Neutrophil (primary cell): ENCODE data around the gene SMARCAL1.
A peak's percentile ranks its signal among the peaks of the same experiment; 100 is the strongest.

ENCODE experiments used
- H3K27ac ChIP-seq: fragments of 200-600 bp; sonication (generic); 2 replicates; pipeline ENCODE4 v1.5.1; 2016; ENCODE audit warnings: mild to moderate bottlenecking, moderate library complexity
- H3K27me3 ChIP-seq: fragments of 200-600 bp; sonication (generic); 2 replicates; pipeline ENCODE4 v1.6.0; 2016; ENCODE audit warnings: mild to moderate bottlenecking
- H3K36me3 ChIP-seq: fragments of 200-600 bp; sonication (generic); 2 replicates; pipeline ENCODE4 v1.5.1; 2017
- H3K4me1 ChIP-seq, 2 experiments: fragments of 200-600 bp in 1 of 2; sonication (generic) in 1 of 2; 1 replicate in 1 of 2; 2 replicates in 1 of 2; pipeline versions ENCODE4 v1.5.1 to v1.6.1; 2013 to 2016; ENCODE audit warnings: low read depth in 1 of 2, low read length in 1 of 2, mild to moderate bottlenecking in 1 of 2, moderate library complexity in 1 of 2; ENCODE audit not compliant: control insufficient read depth in 1 of 2, insufficient read depth in 1 of 2
- H3K4me3 ChIP-seq, 2 experiments: fragments of 200-600 bp in 1 of 2; sonication (generic) in 1 of 2; 1 replicate in 1 of 2; 2 replicates in 1 of 2; pipeline ENCODE4 v1.5.1; 2013 to 2016; ENCODE audit warnings: low read depth in 1 of 2, low read length in 1 of 2, mild to moderate bottlenecking in 1 of 2, moderate library complexity in 1 of 2
- H3K9me3 ChIP-seq: fragments of 200-600 bp; sonication (generic); 2 replicates; pipeline ENCODE4 v1.5.1; 2016
- TF ChIP-seq, protein P1 (sequence below): fragments of 200-600 bp; sonication (generic); IDR thresholded peaks from 2 replicates; pipeline ENCODE4 v1.5.1; 2016; ENCODE audit warnings: antibody characterized with exemption

Gene SMARCAL1

DNA sequence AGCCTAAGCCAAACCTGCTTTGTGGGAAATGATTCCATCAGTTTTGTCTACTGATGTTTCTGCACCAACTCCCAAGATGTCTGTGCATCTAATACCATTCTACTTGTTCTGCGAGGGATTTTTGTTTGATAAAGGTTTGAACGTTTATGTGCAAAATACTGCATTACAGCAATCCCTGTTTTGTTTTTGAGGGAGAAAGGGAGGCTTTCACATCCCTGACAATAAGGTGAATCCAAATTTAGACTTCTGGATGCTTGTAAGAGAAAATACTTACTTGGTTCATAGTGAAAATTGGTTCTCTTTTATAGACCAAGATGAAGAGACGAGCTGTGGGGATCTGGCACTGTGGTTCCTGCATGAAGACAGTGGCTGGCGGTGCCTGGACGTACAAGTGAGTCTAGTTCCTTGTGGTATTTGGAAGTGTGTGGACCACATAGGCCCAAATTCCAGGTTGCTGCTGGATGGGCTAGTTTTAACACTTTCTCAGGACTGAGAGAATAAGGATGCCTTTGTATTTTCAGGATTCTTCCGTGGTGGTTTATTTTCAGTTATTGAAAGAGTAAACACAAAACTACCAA lies 87.4 kb downstream of the SMARCAL1 start:
- H3K9me3 ChIP-seq, result no peaks in the 10 kb centered on the region
- H3K27ac ChIP-seq, result peak overlapping the region; percentile 79
- TF ChIP-seq, protein P1, sequence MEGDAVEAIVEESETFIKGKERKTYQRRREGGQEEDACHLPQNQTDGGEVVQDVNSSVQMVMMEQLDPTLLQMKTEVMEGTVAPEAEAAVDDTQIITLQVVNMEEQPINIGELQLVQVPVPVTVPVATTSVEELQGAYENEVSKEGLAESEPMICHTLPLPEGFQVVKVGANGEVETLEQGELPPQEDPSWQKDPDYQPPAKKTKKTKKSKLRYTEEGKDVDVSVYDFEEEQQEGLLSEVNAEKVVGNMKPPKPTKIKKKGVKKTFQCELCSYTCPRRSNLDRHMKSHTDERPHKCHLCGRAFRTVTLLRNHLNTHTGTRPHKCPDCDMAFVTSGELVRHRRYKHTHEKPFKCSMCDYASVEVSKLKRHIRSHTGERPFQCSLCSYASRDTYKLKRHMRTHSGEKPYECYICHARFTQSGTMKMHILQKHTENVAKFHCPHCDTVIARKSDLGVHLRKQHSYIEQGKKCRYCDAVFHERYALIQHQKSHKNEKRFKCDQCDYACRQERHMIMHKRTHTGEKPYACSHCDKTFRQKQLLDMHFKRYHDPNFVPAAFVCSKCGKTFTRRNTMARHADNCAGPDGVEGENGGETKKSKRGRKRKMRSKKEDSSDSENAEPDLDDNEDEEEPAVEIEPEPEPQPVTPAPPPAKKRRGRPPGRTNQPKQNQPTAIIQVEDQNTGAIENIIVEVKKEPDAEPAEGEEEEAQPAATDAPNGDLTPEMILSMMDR, result no peak
- no peaks in the 10 kb centered on the region for H3K27me3 ChIP-seq
- peak overlapping the region in 1 of 2 experiments; percentile 72 for H3K4me3 ChIP-seq
- H3K36me3 ChIP-seq, result peaks cover 48% of the 10 kb centered on the region
- H3K4me1 ChIP-seq, result peaks cover 25 to 30% of the 10 kb centered on the region in 2 experiments

DNA sequence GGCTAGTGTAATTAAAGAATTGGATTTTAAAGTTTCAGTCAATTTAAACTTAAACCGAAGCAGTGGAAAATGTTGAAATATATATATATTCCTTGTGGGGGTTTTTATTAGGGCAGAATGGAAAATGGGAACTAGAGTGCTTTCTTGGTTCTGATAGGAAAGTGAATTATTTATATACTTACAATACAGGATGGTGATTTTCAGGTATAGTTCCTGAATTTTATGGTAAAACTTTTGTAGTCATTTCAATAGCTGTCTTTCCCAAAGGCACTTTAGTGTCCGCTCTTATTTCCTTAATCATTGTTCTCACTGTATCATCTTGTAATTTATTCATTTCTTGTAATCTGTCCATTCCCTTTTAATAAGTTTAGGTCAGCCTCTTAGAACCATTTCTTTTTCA lies 88.3 kb downstream of the SMARCAL1 start:
- TF ChIP-seq, protein P1, result no peak
- H3K27ac ChIP-seq, result no peak overlapping the region
- H3K9me3 ChIP-seq, result no peaks in the 10 kb centered on the region
- peaks cover 25 to 30% of the 10 kb centered on the region in 2 experiments for H3K4me1 ChIP-seq
- peaks cover 54% of the 10 kb centered on the region for H3K36me3 ChIP-seq
- H3K27me3 ChIP-seq, result no peaks in the 10 kb centered on the region
- H3K4me3 ChIP-seq, result no peak overlapping the region

DNA sequence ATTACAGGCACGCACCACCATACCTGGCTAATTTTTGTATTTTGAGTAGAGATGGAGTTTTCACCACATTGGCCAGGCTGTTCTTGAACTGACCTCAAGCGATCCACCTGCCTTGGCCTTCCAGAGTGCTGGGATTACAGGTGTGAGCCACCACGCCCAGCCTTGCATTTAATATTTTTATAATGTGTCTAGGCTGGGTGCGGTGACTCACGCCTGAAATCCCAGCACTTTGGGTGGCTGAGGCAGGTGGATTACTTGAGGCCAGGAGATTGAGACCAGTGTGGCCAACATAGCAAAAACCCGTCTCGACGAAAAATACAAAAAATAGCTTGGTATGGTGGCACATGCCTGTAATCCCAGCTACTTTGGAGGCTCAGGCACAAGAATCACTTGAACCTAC lies 89.6 kb downstream of the SMARCAL1 start:
- Histone ChIP-seq H3K4me3 (no peak overlapping the region), H3K27me3 (no peaks in the 10 kb centered on the region), H3K4me1 (peaks cover 25 to 30% of the 10 kb centered on the region in 2 experiments), H3K36me3 (peaks cover 54% of the 10 kb centered on the region), H3K27ac (no peak overlapping the region), H3K9me3 (no peaks in the 10 kb centered on the region)
- TF ChIP-seq, protein P1, result no peak

DNA sequence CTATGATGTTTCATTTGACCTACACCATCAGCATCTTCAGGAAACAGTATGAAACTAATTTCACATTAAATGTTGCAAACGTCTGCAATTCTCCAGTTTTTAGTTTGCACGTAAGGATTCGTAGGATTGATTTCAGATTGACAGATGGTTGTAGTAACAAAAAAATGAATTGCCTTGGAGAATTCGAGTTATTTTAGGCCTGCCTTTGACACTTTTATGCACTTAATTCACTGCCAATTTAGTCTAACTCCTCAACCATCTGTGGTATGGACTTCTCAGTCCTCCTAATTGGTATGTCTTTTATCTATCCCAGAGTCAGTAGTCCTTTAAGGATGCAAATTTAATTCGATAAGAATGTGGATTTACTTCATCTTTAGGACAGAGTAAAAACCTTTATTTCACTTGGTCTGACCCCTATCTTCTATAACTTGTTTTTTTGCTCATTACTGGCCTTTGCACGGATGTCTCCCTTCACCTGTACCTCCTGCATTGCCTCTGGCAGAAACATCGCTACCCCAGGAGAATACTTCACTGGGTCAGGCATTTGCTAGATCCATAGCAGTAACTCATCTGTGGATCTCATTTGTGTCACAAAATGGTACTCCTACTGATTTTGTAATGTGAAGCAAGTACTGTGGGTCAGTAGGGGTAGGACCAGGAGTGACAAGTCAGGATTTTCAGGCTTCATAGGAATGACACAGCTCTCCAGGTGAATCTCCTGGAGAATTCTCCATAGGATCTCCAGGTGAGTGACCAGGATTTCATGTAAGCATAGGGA lies 90.3 kb downstream of the SMARCAL1 start:
- Histone ChIP-seq H3K9me3 (no peaks in the 10 kb centered on the region), H3K4me1 (peaks cover 22 to 26% of the 10 kb centered on the region in 2 experiments), H3K36me3 (peaks cover 54% of the 10 kb centered on the region), H3K4me3 (no peak overlapping the region), H3K27ac (no peak overlapping the region), H3K27me3 (no peaks in the 10 kb centered on the region)
- TF ChIP-seq, protein P1, result no peak

DNA sequence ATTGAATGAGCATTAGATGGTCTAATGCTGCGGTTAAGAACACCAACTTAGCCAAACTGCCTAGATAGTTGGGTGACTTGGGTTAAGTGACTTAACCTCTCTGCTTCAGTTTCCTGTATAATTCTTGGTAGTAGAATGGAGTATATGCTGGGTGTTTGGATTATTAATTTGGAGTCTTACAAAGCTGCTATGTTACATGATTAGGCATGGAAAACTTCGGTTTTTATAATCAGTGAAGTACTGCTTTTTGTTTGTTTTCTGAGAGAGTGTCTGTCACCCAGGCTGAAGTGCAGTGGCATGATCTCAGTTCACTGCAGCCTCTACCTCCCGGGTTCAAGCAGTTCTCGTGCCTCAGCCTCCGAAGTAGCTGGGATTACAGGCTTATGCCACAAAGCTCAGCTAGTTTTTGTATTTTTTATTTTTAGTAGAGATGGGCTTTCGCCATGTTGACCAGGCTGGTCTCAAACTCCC lies 90.9 kb downstream of the SMARCAL1 start:
- H3K4me1 ChIP-seq, result peaks cover 16 to 20% of the 10 kb centered on the region in 2 experiments
- no peaks in the 10 kb centered on the region for H3K27me3 ChIP-seq

More for the DNA sequence above, 90.9 kb downstream of the SMARCAL1 start:
- no peak overlapping the region for H3K4me3 ChIP-seq
- H3K36me3 ChIP-seq, result peaks cover 58% of the 10 kb centered on the region
- no peak overlapping the region for H3K27ac ChIP-seq
- H3K9me3 ChIP-seq, result no peaks in the 10 kb centered on the region
- TF ChIP-seq, protein P1, result no peak
